Thyroid gland (tissue), 4 donors: Measurements from ENCODE around the gene AP2M1.

Source experiments
- POLR2A ChIP-seq, 2 donors: fragments of 450-650 bp; IDR thresholded peaks; one replicate each; pipeline ENCODE4 v1.6.1; 2017; ENCODE audit warnings: antibody characterized with exemption in 2 of 2, mild to moderate bottlenecking in 2 of 2, moderate library complexity in 1 of 2
- TF ChIP-seq, protein P1 (sequence below), 6 experiments: fragments of 200-600 bp in 3 of 6; fragments of 450-650 bp in 3 of 6; sonication (generic) in 3 of 6; IDR thresholded peaks; one replicate each; pipeline ENCODE4 v1.5.1; 2016 to 2019; ENCODE audit warnings: antibody characterized with exemption in 6 of 6, mild to moderate bottlenecking in 2 of 6, inconsistent platforms in 1 of 6, moderate library complexity in 1 of 6

GRCh38 chr3:184160456-184160855, 14.2 kb upstream of the AP2M1 start:
- no peak for TF ChIP-seq POLR2A (IDR thresholded peaks at IDR 0.05)
- TF ChIP-seq, protein P1, sequence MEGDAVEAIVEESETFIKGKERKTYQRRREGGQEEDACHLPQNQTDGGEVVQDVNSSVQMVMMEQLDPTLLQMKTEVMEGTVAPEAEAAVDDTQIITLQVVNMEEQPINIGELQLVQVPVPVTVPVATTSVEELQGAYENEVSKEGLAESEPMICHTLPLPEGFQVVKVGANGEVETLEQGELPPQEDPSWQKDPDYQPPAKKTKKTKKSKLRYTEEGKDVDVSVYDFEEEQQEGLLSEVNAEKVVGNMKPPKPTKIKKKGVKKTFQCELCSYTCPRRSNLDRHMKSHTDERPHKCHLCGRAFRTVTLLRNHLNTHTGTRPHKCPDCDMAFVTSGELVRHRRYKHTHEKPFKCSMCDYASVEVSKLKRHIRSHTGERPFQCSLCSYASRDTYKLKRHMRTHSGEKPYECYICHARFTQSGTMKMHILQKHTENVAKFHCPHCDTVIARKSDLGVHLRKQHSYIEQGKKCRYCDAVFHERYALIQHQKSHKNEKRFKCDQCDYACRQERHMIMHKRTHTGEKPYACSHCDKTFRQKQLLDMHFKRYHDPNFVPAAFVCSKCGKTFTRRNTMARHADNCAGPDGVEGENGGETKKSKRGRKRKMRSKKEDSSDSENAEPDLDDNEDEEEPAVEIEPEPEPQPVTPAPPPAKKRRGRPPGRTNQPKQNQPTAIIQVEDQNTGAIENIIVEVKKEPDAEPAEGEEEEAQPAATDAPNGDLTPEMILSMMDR (IDR thresholded peaks at IDR 0.05) = no peak
